Neural cell (in vitro differentiated cells): ENCODE measurements around the gene RGS4.

Source experiments
- EP300 ChIP-seq: fragments of 450-650 bp; conservative IDR thresholded peaks from 2 replicates; pipeline ENCODE4 v1.6.1; 2014; ENCODE audit warnings: antibody characterized with exemption, mild to moderate bottlenecking, moderate library complexity; ENCODE audit not compliant: poor library complexity, severe bottlenecking
- EZH2 ChIP-seq: fragments of 200-600, 300-800 bp; shearing (Covaris generic), sonication (generic); IDR thresholded peaks from 2 replicates; pipeline ENCODE4 v1.6.1; 2014; ENCODE audit warnings: antibody characterized with exemption, low read length, borderline replicate concordance, mild to moderate bottlenecking; ENCODE audit not compliant: insufficient read depth, poor library complexity, severe bottlenecking
- POLR2AphosphoS5 ChIP-seq: IDR thresholded peaks from 2 replicates; pipeline ENCODE4 v1.6.1; 2012
- RAD21 ChIP-seq: fragments of 450-650 bp; conservative IDR thresholded peaks from 2 replicates; pipeline ENCODE4 v1.6.1; 2014; ENCODE audit warnings: antibody characterized with exemption, mild to moderate bottlenecking, moderate library complexity
- TAF1 ChIP-seq: IDR thresholded peaks from 2 replicates; pipeline ENCODE4 v1.6.1; 2012; ENCODE audit warnings: low read depth
- TF ChIP-seq, protein P1 (sequence below): fragments of 450-650 bp; IDR thresholded peaks from 2 replicates; pipeline ENCODE4 v1.5.1; 2014; ENCODE audit warnings: antibody characterized with exemption, mild to moderate bottlenecking, moderate library complexity; ENCODE audit not compliant: poor library complexity, severe bottlenecking

DNA sequence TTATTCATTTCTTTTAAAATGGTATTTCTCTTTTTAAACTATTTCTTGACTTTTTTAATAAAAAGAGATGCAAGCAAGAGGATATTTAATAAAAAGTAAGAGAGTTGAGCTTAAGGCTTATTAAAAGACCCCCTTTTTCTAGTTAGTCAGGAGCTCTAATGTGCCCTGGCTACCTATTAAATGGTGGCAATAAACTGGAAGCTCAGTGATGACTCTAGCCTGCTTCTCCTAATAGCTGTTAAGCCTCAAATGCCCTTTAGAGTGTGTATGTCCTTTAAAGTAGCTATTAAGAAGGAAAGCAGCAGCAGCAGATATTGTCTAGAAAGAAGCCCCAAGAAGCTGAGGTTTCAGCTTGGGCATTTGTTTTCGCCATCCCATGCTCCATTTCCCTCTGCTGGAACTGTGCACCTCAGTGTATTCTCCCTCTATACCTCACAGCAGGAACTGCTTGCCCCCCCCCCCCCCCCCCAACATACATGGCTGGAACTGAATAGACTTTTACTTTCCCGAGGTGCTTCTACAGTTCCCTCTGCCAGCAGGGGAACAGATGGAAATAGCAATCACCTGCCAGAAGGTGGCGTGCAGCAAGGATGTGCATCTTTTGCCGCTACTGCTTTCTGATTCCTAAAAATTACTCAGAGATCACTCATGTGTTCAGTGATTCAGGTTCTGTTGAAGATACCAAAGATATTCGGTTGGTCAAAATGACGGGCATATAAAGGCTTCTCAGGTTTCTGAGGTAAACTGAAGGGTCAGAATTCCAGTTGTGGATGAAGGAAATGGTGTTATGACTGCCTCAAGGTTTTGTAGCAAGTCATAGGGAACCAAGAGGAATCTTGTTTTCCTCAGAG lies 2.5 kb downstream of the RGS4 start:
- TF ChIP-seq, protein P1, sequence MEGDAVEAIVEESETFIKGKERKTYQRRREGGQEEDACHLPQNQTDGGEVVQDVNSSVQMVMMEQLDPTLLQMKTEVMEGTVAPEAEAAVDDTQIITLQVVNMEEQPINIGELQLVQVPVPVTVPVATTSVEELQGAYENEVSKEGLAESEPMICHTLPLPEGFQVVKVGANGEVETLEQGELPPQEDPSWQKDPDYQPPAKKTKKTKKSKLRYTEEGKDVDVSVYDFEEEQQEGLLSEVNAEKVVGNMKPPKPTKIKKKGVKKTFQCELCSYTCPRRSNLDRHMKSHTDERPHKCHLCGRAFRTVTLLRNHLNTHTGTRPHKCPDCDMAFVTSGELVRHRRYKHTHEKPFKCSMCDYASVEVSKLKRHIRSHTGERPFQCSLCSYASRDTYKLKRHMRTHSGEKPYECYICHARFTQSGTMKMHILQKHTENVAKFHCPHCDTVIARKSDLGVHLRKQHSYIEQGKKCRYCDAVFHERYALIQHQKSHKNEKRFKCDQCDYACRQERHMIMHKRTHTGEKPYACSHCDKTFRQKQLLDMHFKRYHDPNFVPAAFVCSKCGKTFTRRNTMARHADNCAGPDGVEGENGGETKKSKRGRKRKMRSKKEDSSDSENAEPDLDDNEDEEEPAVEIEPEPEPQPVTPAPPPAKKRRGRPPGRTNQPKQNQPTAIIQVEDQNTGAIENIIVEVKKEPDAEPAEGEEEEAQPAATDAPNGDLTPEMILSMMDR = peak; percentile 68
- TF ChIP-seq RAD21 (peak; percentile 62), EZH2 (no peak), POLR2AphosphoS5 (no peak), TAF1 (no peak), EP300 (no peak)
